NCI-H510A (cell line): ENCODE measurements around the gene MTAP.
"Not testable (repeated sequence)": the region's sequence is repeated elsewhere in the genome, so short reads cannot be mapped to it uniquely, and the experiment has no call there.

ENCODE experiments used
- DNase-seq: peaks from one replicate; lab custom pipeline; 2025; lab: John Stamatoyannopoulos, UW

MTAP gene

DNA sequence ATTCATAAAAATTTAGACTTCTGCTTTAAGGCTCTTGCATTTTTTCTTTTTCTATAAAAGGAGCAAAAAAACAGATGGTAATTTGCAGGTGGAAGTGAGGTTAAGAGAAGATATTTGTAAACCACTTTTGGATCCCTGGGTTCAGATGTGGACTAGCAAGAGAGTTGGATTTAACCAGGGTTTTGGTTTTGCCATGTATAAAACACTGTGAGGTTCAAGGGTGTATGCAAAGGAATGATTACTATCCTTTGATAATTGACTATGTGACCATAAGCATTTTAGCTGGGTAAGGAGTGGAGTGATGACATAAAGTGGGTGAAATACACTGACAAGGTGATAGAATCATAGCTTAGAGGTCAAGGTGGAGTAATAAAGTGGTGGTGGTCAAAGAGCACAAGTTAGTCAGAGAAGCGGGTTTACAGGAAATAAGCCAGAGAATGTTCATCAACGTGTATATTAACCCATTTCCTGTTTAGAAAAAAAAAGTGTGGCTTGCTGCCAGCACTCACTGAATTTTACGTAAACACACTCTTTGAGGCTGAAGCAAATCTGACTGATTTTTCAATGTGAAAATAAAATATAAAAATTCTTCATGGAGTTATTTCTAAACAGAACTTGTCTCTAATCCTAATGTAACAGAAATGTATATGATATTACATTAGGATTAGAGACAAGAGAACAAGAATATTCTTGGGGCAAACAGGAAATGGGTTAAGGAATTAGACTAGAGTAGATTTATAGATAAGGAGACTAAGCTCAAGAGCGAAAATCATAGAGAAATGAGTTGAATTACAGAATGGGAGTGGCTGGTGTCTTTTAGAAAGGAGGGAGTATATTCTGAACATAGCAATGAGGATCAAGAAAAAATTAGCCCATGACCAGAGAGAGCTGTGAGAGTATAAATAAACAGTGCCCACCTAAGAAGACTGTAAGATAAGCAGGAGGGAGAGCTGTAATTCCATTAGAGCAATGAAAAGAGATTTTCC lies 117.2 kb downstream of the MTAP start:
- no peak for DNase-seq

DNA sequence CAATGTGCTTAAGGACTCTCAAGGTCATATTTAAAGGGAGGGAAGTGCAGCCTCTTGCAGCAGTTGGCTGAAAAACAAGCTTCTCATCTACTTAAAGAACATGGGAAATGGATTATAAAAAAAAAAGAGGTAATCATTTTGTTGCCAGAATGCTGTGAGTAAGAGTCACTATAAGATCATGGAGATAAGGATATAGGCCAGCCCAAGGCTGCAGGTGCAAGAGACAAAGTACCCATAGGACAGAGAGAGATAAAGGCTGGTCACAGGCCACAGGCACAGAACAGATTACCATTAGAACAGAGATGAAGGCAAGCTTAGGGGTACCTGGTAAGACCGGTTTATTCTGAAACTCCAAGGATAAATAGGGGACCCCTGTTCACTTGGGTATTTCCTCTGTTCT lies 121.3 kb downstream of the MTAP start:
- DNase-seq: no peak

DNA sequence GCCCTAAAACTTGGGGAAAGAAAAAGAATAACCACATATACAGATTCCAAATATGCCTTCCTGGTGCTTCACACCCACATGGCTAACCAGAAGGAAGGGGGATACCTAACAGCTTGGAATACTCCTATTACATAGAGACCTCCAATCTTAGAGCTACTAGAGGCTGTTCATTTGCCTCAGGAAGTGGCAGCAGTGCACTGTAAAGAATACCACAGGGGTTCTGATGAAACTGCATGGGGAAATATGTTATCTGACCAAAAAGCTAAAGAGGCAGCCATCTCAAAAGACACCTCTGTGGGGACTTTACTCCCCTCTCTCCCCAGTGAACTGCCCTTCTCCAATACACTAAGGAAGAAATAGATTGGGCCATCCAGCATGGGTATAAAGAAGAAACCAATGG lies 125.3 kb downstream of the MTAP start:
- no peak for DNase-seq

DNA sequence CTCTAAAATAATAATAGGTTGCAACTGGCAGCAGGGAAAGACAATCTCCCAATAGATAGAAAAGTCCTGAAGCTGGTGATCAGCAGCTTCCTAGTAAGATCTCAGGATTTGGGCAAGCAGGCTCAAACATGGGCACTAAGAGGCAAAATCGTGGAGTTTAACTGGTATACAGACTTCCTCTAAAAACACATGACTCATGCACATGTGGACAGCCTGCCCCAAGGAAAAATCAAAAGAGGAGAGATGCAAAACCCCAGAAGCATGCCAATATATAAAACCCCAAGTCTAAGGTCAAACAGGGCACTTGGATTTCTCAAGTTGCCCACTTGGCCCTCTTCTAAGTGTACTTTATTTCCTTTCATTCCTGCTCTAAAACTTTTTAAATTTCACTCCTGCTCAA lies 129.0 kb downstream of the MTAP start:
- DNase-seq: no peak

DNA sequence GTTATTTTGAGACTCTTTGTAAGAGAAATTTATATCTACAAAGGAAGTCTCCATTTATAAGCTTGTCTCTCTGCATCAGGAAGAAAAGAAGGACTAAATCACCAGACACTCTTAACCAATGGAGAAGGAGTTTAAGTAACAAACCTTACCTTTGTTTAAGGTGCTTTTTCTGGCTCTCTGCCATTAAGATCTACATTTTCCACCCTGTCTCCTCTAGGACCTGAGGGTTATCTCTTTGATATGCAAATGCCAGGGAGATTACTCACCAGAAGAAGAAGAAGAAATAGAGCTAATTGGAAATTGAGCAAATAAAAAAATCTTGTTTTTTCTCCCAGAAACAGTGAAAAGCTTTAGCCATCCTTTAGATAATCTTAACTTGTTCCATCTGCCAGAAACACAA lies 130.8 kb downstream of the MTAP start:
- DNase-seq: no peak

DNA sequence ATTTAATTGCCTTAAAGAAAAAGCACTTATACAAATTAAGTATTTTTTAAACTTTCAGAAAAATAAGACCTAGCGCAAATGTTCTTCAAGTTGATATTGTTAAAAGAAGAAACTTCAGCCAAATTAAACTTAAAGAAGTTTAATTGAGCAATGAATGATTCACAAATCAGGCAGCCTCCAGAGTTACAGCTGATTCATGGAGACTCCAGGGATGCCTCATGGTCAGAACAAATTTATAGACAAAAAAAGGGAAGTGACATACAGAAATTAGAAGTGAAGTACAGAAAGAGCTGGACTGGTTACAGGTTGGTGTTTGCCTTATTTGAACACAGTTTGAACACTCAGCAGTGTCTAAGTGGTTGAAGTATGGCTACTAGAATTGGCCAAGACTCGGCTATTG lies 131.4 kb downstream of the MTAP start:
- no peak for DNase-seq

DNA sequence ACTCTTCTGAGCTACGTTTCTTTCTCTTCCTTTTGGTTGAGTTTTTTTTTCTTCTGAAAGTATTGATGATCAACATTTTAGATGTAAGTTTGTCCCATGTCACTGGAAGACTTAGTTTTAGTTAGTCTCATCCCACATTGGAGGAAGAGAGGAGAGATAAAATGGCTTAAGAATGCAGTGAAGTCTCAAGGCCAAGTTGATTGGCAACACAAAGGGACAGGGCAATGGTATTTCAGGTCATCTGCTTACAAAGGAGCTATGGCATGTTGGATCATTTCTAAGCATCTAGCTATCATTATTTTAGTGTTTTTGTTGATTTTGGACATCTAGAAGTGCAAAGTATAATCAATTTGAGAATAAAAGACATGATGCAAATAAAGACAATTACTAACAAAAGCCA lies 133.2 kb downstream of the MTAP start:
- no peak for DNase-seq

DNA sequence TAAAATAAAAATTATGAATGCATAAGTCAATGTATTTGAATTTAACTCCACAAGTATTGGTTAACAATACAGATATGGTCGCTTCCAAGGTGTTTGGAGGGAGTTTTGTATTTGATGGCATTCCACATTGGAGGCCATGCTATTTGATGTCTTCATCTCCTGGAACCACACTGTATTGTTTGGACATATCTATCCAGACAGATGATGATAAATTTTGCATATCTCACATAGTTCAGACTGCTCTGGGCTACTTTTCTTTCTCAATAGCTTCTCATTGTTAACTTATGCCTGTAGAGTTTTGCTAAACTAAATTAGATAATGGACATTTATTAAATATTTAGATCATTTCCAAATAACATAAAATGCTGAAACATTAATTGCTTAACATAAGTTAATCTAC lies 133.7 kb downstream of the MTAP start:
- no peak for DNase-seq

DNA sequence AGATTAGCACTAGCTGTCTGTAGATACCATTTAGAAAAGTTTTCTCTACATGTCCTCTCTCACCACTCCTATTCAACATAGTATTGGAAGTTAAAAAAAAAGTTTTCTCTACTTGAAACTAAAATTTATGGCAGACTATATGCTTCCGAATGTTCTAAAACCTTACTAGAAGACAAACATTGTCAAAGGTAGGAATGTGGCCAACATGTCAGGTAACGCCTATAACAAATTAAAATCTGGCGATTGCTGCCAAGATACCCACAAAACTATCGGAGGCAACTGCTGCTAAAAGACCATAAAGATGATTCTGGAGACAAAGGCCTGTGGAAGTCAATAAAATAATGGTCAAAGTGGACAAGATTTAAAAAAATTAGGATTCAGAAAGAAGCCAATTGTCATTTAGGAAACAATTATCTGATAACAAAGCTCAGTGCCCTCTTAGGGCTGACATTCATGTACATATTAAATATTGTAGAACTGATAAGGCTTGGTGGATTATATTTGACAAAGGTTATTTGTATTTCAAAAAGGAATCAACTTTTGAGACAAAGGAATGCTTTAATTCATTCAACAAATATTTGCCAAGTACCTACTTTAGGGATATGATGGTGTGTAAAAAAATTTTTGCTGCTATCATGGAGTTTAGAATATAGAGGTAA lies 139.0 kb downstream of the MTAP start:
- DNase-seq: no peak

DNA sequence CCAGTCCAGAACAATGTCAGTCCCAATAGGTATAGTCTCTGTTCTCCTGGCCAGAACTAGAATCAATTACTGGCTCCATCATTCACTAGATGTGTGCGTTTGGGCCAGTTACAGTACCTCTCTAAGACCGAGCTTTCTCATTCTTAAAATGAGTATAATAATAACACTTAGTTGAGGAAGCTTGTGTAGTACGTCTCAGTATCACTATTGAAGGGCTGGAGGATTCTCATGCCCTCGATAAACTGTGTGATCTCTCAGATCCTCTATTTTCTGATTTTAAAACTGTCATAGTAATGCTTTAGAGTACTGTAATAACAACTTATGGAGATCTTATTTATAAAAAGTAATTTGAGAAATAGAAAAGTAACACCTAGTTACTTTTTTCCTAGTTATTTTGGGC lies 141.0 kb downstream of the MTAP start:
- DNase-seq: no peak

DNA sequence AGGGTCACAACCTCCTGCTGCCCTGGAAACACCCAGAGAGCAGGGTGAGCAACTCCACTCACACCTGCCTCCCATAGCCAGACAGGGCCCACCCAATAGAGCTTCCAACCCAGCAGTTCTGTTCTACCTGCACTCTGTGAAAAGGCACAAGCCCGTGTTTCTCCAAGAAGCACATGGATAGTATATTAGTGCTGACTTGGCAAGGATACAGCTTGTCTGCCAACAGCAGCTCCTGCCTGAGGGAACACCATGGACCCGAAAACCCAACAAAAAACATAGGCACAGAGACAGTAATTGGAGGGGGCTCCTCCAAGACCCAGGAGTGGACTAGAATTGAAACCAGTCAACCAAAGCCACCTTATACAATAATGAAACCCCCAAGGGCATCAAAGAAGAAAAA lies 143.2 kb downstream of the MTAP start:
- no peak for DNase-seq

DNA sequence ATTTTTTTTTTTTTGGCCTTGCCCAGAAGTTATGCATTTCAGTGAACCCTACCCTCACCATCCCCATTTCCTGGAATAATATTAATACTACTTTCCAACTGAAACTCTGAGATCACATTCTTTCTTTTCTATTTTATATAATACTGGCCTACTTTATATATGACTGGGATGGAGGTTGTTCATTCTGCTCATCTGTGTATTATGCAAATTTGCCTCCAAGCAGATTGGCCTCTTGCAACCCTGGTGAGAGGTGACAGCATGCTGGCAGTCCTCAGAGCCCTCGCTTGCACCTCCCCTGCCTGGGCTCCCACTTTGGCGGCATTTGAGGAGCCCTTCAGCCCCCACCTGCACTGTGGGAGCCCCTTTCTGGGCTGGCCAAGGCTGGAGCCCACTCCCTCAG lies 156.4 kb downstream of the MTAP start:
- DNase-seq: no peak

DNA sequence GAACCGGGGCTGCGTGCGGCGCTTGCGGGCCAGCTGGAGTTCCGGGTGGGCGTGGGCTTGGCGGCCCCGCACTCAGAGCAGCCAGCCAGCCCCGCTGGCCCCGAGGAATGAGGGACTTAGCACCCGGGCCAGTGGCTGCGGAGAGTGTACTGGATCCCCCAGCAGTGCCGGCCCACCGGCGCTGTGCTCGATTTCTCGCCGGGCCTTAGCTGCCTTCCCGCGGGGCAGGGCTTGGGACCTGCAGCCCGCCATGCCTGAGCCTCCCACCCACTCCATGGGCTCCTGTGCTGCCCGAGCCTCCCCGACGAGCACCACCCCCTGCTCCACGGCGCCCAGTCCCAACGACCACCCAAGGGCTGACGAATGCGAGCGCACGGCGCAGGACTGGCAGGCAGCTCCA lies 156.8 kb downstream of the MTAP start:
- not testable (repeated sequence) for DNase-seq

DNA sequence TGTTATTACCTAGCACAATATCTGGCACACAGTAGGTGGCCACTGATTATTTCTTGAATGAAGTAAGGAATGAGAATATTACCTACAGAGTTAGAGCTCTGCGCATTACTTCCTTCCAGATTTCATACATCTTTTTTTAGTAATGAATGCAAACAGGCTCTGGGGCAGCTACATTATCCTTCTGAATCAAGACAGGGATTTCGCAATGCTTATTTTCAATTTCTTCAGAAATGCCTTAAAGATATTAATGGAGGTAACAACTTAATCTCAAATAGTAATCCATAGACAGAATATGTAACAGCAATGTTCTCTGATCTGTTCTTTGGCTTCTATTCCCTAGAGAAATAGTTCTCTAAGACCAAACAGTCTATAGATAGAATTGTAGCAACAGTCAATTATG lies 159.1 kb downstream of the MTAP start:
- DNase-seq: no peak

DNA sequence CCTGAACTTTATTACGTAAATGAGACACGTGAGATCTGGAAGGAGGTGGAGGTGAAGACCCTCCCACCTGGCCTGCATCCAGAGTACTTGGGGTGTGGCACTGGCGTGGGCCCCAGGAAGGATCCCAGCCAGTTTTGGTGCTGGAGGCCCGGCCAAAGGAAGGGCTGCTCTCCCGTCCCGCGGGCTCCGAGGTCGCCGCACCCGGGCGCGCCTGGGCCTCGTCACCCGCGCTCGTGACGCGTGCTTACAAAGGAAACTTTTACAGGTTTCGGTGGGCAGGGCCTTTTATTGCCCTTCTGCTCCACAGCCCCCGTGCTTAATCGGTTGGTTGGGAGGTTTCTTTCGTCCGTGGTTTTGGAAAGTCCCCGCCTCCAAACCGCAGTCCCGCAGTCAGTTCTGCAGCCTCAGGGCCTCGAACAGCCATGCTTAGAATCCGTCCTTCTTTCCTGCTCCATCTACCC lies 162.5 kb downstream of the MTAP start:
- no peak for DNase-seq

DNA sequence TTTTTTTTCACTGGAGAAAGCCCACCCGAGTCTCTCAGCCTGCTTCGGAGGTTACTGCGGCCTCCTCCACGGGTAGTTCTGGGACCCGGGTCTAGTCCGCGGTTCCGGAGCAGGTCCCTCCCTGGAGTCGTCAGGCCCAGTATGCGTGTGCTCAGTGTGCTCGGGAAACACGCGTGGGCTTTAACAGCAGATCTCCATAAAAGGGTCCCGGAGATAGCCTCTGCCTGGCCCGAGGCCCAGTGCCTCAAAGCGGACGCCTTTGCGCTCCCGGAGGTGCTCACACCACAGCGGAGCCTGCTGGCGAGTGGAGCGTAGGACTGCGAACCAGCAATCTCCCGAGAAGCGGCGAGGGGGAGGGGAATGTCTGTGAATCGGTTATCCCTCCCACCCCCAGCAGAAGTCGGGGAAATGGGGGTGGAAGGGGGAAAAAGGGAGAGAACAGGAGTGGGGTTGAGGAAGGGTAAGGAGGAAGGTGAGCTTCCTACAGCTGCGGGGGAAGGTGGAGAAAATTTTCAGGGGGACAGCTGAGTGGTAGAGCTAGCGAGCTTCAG lies 163.0 kb downstream of the MTAP start:
- no peak for DNase-seq

DNA sequence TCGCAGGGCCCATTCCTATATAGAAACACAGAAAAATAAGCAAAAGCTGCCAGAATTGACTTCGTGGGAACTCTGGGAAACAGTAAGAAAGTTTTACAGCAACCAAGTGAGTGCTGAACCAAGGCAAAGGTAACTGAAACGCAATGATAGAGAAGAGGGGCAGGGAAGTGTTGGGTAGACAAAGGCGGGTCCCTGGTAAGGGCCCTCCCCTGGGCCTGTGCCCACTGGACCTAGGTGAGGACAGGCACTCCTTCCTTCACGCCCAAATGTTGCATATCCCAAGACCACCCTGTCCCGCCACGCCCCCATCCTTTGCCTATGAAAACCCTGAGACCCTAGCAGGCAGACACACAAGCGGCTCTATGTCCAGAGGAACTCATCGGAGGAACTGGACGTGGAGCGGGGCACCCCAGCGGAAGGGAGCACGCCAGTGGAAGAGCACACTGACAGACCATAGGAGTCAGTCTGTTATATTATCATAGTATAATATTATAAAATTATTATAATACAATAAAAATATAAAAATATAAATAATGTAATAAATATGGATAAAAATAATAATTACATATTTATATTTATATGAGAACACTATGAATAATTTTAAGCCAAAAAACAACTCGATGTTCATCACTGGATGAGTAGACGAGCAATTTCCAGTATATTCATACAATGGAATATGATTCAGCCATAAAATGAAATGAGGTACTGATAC lies 163.9 kb downstream of the MTAP start:
- DNase-seq: no peak

DNA sequence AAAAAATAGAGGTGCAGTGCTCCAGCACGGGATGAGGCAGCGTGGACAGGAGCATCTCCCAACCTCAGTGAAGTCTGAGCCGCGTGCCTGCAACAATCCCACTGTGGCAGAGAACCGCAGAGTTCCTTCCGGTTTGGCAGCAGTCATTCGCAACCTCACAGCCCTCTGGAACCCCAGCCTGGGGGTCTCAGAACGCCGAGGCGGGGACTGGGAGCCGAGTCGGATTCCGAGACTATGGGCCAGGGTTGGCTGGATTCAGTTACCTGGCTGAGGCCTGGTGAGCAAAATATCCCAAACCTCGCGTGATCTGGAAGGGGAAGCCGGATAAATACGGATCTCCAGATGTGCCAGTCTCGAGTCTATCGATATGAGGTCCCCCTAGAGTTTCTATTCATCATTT lies 164.7 kb downstream of the MTAP start:
- DNase-seq: no peak

DNA sequence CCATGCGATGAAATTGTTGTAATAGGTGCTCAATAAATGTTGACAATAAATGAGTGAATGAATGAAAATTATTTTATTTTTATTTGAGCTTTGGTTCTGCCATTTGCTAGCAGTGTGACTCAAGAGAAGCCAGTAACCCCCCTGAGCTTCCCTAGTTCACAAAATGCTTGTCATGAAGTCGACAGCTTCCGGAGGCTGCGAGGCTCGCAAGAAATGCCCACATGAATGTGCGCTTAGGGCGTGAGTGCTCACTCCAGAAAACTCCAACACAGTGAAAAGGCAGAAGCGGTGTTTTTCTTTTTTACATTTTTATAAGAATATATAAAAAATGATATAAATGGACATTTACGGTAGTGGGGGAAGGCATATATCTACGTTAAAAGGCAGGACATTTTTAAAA lies 165.3 kb downstream of the MTAP start:
- DNase-seq: no peak

DNA sequence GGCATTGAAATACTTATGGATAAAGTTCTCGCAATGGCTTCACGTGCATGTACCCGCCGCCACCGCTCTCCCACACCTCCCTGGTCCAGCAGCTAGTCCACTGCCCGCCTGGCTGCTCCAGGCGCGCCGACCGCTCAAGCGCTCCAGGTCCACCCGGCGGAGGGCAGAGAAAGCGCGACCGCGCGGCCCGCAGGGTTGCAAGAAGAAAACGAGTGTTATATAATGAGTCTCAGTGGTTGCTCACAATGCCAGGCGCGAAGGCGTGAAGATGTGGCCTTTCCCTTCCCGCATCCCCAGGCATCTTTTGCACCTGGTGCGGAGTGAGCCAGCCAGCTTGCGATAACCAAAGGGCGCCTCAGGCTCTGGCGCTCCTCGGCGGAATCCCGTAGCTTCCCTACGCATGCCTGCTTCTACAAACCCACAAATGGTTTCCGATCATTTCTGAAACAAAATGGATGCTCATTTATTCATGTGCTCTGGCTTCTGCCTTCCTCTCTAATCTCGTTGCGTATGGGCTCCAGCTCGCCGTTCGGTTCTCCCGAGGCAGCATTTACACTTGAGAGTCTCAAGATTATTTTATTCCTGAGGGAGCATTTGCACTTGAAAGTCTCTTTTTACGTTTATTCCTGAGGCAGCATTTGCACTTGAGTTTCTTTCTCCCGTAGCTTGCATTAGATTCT lies 166.0 kb downstream of the MTAP start:
- DNase-seq: no peak

DNA sequence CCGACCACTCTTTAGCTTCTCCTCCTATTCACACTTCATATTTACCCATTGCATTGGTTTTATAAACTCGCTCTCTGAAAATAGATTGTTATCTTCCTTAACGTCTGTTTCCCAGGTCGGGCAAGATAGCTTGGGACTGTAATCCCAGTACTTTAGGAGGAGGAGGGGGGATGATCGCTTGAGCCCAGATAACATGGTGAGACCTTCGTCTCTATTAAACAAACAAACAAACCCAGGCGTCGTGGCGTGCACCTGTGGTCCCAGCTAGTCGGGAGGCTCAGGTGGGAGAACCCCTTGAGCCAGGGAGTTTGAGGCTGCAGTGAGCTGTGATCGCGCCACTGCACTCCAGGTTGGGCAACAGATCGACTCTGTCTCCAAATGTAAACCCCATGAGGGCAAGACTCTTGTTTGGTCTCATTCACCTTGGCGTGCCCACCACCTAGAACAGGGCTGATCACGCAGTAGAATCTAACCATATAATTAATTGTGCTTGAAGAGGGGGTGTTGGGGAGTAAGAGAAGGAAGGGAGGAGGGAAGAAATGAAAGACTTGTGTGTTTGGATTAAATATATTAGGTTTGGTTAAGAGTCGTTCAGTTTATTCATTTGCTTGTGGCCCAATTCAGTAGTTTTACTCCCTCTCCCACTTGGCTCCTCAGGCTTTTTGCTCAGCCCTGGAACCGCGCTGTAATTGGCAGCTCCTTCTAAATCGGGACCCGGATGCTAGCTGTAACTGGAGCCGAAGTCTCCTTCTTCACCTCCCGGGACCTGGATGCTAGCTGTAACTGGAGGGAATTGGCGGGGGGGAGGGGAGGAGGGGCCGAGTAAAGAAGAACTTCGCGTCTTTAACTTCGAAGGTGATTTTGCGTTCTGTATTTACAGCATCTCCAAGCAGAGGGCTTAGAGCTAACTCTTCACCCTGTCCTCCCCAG lies 166.8 kb downstream of the MTAP start:
- no peak for DNase-seq
